ENCODE measurements around the gene LAPTM5.

LAPTM5 gene

GRCh38 chr1:30700528-30701257 lies 56.9 kb downstream of the LAPTM5 start:
- DNase-seq (ENCODE audit: insufficient read length) (no peak), FAIRE-seq (no peak)
- TF ChIP-seq POLR2A (IDR thresholded peaks at IDR 0.05; ENCODE audit: low read depth, low read length), result no peak
- no peak for TF ChIP-seq TAF1 (IDR thresholded peaks at IDR 0.05; ENCODE audit: borderline replicate concordance, low read depth, low read length)
- TF ChIP-seq POLR2AphosphoS5 (IDR thresholded peaks at IDR 0.05; ENCODE audit: low read depth, low read length), result no peak

- no peak for TF ChIP-seq TAF1 (IDR thresholded peaks at IDR 0.05; ENCODE audit: borderline replicate concordance, low read depth, low read length)
- DNase-seq (ENCODE audit: insufficient read length), result no peak
- no peak for FAIRE-seq
These were observed 57.8 kb downstream of the LAPTM5 start for GRCh38 chr1:30699762-30700161.

GRCh38 chr1:30698401-30698981 lies 59.1 kb downstream of the LAPTM5 start:
- TF ChIP-seq TAF1 (IDR thresholded peaks at IDR 0.05; ENCODE audit: borderline replicate concordance, low read depth, low read length) (no peak), POLR2AphosphoS5 (IDR thresholded peaks at IDR 0.05; ENCODE audit: low read depth, low read length) (no peak), POLR2A (IDR thresholded peaks at IDR 0.05; ENCODE audit: low read depth, low read length) (no peak)
- DNase-seq (ENCODE audit: insufficient read length) (no peak), FAIRE-seq (no peak)

- peak; percentile 71 for FAIRE-seq
- peak; percentile 52 for DNase-seq (ENCODE audit: insufficient read length)
These were observed 59.8 kb downstream of the LAPTM5 start for GRCh38 chr1:30697571-30698376.

DNA sequence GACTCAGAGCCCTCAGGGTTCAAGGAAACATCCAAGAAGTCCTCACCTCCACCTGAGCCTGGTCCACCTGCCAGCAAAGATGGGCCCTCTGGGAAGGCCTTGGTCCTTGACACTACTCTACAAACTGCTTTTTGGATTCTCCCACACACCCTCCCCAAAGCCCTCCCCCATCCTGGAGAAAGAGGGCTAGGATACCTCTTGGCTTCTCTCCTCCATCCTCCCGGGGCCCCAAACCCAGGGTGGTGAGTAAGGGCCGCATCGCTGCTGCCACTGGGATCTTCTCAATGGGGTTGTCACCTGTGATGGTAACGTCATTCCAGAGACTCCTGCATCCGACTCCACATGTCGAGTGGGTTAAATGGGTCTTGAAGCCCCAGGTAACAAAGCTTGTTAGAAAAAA lies 60.7 kb downstream of the LAPTM5 start:
- FAIRE-seq (no peak), DNase-seq (ENCODE audit: insufficient read length) (no peak)
- TF ChIP-seq POLR2AphosphoS5 (IDR thresholded peaks at IDR 0.05; ENCODE audit: low read depth, low read length), result no peak
- TF ChIP-seq POLR2A (IDR thresholded peaks at IDR 0.05; ENCODE audit: low read depth, low read length), result no peak
- TF ChIP-seq TAF1 (IDR thresholded peaks at IDR 0.05; ENCODE audit: borderline replicate concordance, low read depth, low read length), result no peak

More at GRCh38 chr1:30697571-30698376, 59.8 kb downstream of the LAPTM5 start:
- TF ChIP-seq TAF1 (IDR thresholded peaks at IDR 0.05; ENCODE audit: borderline replicate concordance, low read depth, low read length), result no peak
- no peak for TF ChIP-seq POLR2AphosphoS5 (IDR thresholded peaks at IDR 0.05; ENCODE audit: low read depth, low read length)
- no peak for TF ChIP-seq POLR2A (IDR thresholded peaks at IDR 0.05; ENCODE audit: low read depth, low read length)

GRCh38 chr1:30695439-30695841 lies 62.1 kb downstream of the LAPTM5 start:
- FAIRE-seq (no peak), DNase-seq (ENCODE audit: insufficient read length) (no peak)
- TF ChIP-seq TAF1 (IDR thresholded peaks at IDR 0.05; ENCODE audit: borderline replicate concordance, low read depth, low read length) (no peak), POLR2AphosphoS5 (IDR thresholded peaks at IDR 0.05; ENCODE audit: low read depth, low read length) (no peak), POLR2A (IDR thresholded peaks at IDR 0.05; ENCODE audit: low read depth, low read length) (no peak)

- DNase-seq (ENCODE audit: insufficient read length), result no peak
- FAIRE-seq, result no peak
- no peak for TF ChIP-seq POLR2AphosphoS5 (IDR thresholded peaks at IDR 0.05; ENCODE audit: low read depth, low read length)
- no peak for TF ChIP-seq TAF1 (IDR thresholded peaks at IDR 0.05; ENCODE audit: borderline replicate concordance, low read depth, low read length)
These were observed 63.0 kb downstream of the LAPTM5 start for GRCh38 chr1:30694280-30695175.

GRCh38 chr1:30693822-30694221 lies 63.8 kb downstream of the LAPTM5 start:
- TF ChIP-seq TAF1 (IDR thresholded peaks at IDR 0.05; ENCODE audit: borderline replicate concordance, low read depth, low read length) (no peak), POLR2AphosphoS5 (IDR thresholded peaks at IDR 0.05; ENCODE audit: low read depth, low read length) (no peak), POLR2A (IDR thresholded peaks at IDR 0.05; ENCODE audit: low read depth, low read length) (no peak)
- no peak for DNase-seq (ENCODE audit: insufficient read length)
- FAIRE-seq, result no peak

- no peak for TF ChIP-seq POLR2AphosphoS5 (IDR thresholded peaks at IDR 0.05; ENCODE audit: low read depth, low read length)
- TF ChIP-seq POLR2A (IDR thresholded peaks at IDR 0.05; ENCODE audit: low read depth, low read length), result no peak
- TF ChIP-seq TAF1 (IDR thresholded peaks at IDR 0.05; ENCODE audit: borderline replicate concordance, low read depth, low read length), result no peak
- DNase-seq (ENCODE audit: insufficient read length) (no peak), FAIRE-seq (no peak)
These were observed 64.2 kb downstream of the LAPTM5 start for GRCh38 chr1:30693366-30693765.

GRCh38 chr1:30692948-30693301 lies 64.6 kb downstream of the LAPTM5 start:
- TF ChIP-seq POLR2A (IDR thresholded peaks at IDR 0.05; ENCODE audit: low read depth, low read length) (no peak), POLR2AphosphoS5 (IDR thresholded peaks at IDR 0.05; ENCODE audit: low read depth, low read length) (no peak), TAF1 (IDR thresholded peaks at IDR 0.05; ENCODE audit: borderline replicate concordance, low read depth, low read length) (no peak)
- no peak for FAIRE-seq
- no peak for DNase-seq (ENCODE audit: insufficient read length)
